Posterior cingulate gyrus (tissue), 11 donors: ENCODE measurements around the gene MDP1.

Experiments used
- DNase-seq, 10 donors: peaks; one replicate each; pipeline versions ENCODE4 v3.0.0 to v3.0.0-alpha.2; 2020 to 2021; ENCODE audit warnings: mixed read lengths in 3 of 10
- intact Hi-C: fragments of 100-400 bp; cut with DNase I; formaldehyde crosslinking; loops from one replicate; pipeline ENCODE4 v1.15.1; 2023

Gene MDP1

GRCh38 chr14:24215495-24216344, at the start of gene MDP1:
MDP1 (minus strand) TSS chr14:24216066; CDS start chr14:24215955, 111 bp downstream.
- peak; percentile 75 to 98 (median 86) for DNase-seq
- intact Hi-C loops = no loop called here

DNA sequence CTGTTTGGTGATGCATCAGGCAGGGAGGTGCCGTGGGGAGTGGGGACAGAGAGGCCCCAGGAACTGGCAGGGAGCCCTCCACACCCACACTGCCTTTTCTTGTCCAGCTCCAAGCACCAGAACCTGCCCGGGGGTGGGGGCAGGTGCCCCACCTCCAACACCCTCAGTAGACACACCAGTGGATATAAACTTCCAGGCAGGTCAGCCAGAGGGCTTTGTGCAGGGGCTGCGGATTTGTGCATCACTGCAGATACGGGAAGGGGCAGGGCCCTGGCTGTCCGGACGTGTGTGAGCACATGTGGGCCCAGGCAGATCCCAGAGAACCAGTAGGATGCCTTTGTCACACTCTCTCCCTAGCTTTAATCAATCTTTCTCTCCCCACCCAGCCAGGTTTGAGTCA, 48.4 kb upstream of the MDP1 start:
- peak in 2 of 10 donors; percentile 22 to 41 for DNase-seq
- intact Hi-C loops = no loop called here

DNA sequence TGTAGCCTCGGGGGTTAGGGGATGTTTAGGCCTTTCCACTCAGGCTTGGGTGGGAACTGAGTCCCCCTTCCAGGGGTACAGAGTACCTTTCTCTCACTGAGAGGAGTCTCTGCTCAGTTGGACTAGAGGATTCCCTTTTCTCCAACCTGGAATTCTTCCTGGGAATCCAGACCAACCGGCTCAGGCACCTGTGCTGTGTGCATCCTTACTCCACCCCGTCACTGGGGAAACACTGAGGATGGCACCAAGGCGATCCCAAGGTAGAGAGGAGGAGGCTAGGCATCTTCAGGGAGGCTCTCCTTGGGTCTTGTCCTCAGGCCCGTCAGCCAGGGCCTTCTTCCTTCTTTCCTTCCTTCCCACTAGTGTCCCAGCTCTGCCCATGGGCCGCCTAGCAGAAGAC, 48.0 kb upstream of the MDP1 start:
- DNase-seq = peak in 1 of 10 donors; percentile 3
- intact Hi-C loops = no loop called here

DNA sequence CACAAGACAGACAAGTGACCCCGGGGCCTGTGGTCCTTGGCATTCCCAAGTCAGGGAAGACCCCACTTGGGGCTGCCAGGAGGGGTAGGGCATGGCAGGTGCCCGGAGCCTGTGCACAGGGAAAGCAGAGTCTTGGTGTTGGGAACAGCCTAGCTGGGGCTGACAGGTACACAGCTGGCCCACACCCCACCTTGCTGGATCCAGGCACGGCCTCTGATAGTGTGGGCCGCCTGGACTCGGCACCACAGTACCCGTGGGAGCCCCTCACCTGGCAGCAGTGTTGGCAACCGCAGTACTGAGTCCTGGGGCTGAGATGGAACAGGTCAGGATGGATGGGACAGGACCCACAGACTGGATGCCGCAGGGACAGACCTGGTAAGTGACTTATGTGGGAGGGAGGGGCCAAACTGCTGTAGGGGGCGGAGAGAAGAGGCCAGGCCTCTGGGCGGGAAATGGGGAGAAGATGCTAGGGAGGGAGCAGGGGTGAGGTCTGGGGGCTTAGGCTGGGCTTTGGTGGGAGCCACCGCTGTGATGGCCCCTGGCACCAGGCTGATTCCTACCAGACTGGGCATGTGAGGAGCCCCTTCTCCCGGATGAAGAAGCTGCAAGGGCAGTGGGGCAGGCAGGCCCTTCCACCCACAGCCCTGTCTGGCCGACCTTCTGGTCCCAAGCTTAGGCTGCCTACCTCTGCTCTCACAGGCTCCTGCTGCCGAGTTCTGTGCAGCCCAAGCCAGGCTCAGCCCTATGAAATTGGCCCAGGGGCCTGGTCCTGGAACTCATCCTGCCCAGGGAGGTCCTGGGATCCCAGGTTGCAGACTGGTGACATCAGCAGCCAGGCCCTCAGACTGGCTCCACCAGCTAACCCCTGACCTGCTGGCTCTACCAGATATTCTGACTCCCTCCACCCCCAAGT, 47.2 kb upstream of the MDP1 start, which contains the start of gene TGM1:
TGM1 (minus strand) TSS at position 357 of the 913 bp plus-strand sequence. CDS start 825 bp downstream, outside the sequence.
- peak in 3 of 10 donors; percentile 50 to 82 (median 59) for DNase-seq
- intact Hi-C loops = no loop called here

DNA sequence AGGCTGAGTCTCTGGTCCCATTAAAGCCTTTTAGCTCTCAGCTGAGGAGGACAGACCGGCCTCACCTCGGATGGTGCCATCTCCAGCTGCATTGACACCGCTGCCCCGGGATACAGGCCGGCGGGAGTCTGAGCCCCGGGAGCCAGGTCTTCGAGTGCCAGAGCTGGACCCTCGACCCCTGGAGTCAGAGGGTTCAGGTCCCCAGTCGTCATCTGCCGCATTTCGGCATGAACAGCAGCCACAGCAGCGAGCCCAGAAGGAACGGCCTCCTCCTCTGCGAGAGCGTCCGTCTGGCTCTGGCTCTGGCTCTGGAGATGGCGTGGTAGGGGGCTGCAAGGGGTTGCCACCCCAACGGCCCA, 46.1 kb upstream of the MDP1 start:
- DNase-seq = peak in 3 of 10 donors; percentile 64 to 78 (median 69)
- intact Hi-C loops = no loop called here

DNA sequence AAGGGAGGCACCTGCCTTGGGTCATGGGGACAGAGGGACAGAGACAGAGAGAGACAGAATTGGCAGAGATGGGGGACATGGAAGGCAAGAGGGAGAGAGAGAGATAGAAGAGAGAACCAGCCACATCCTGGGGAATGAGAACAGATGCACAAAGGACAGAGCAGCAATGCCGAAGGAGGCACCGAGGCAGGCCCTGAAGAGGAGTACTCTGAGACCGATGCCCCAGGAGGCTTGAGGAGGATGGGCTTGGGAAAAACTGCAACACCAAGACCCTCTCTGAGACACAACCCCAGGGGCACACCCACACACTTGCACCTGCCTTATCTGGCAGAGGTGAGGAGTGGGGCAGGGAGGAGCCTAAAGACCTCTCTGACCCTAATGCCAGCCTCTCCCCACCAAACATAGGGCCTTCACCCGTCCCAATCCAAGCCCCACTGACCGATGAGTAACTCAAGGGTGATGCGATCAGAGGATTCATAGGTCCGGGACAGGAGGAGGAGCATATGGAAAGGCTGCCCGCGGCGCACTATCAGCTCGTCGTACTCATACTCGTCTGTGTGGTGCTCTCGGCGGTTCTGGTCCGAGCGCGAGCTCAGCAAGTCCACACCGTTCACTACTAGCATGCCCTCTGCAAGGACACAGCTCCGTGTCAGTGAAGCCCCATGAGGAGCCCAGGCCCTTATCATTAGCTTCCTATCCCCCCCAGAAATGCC, 45.5 kb upstream of the MDP1 start:
- peak in 3 of 10 donors; percentile 26 to 63 (median 35) for DNase-seq
- intact Hi-C loops = no loop called here

DNA sequence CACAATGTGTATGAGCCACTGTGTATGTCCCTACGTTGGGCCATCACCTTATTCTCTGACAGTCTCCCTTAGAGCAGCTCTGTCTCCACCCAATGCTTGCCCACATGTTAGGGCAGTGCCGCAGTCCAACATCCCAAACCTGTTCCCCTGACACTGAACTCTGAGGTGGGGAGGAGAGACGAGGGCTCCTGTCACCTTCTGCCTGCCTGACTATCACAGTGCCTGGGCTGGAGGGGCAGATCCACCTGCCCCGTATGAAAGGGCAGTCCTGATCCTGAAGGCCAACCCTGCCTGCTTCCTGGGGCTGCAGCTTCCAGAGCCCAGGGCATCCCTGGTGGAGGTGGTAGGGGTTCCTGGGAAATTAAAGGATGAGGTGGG, 44.9 kb upstream of the MDP1 start:
- peak in 3 of 10 donors; percentile 9 to 66 (median 23) for DNase-seq
- intact Hi-C loops = no loop called here

- peak in 3 of 10 donors; percentile 29 to 74 (median 40) for DNase-seq
- intact Hi-C loops = no loop called here
Measured at GRCh38 chr14:24260026-24260779, 44.3 kb upstream of the MDP1 start.

DNA sequence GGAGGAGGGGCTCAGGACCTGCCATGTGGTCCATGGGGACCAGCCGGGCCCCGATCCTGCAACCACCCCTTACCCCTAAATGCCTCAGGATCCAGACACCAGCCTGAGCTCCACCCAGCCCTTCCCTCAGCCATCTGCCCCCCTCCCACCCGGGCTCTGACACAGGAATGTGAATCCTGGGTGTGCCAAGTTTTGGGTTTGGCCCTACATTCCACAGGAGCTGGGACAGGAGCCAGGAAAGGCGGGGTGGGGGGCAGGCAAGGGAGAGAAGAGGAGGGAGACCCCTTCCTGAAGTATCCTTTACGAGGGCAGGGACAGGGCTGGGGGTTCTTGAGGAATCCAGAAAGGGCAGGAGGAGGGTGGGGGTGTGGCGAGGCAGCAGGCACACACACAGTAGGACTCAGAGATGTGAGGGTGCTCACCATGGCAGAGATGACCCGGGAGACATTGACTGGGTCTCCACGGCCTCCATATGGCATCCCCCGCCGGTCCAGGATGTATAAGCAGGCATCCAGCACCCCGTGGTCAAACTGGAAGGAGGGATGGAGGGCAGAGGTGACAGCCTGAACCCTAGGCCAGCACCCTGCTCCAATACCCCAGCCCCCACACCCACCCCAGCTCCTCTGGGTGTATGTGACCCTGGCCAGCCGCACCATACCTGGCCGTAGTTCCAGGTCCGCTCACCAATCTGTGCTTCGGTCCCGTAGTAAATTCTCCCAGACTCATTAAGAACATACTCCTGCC, 43.6 kb upstream of the MDP1 start:
- intact Hi-C loops = no loop called here
- DNase-seq = peak in 3 of 10 donors; percentile 33 to 68 (median 48)

DNA sequence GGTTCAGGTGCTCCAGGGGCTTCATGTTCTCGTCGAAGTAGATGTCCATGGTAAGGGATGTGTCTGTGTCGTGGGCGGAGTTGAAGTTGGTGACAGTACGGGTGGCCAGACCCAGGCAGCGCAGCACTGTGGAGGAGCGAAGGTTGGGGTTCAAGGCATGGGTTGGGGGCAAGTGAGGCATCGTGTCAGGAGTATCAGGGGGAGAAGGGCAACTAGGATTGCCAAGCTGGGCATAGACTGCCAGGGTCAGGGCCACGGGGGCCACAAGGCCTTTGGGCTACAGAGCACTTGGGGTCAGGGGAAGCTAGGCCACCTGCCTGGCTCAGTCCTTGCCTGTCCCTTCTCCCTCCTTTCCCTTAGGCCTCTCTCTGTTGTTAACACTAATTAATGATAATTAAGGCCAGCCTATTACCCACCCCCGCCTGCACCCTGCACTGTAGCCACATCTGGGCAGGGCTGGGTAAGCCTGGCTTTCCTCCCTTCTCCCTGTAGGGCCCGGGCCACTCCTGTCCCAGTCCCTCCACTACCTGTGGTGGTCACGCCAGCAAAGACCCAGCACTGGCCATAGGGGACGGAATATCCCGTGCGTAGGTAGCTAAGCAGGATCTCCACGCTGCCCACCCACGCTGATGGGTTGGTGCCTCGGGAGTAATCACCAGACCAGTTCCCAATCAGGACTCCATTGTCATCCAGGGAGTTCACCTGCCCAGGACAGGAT, 42.8 kb upstream of the MDP1 start:
- intact Hi-C loops = no loop called here
- peak in 3 of 10 donors; percentile 28 to 64 (median 39) for DNase-seq

- peak in 3 of 10 donors; percentile 23 to 63 (median 57) for DNase-seq
- intact Hi-C loops = no loop called here
Measured at GRCh38 chr14:24258119-24258518, 42.3 kb upstream of the MDP1 start.

GRCh38 chr14:24256960-24257359, 41.1 kb upstream of the MDP1 start:
- intact Hi-C loops = no loop called here
- DNase-seq = peak in 2 of 10 donors; percentile 37 to 62

DNA sequence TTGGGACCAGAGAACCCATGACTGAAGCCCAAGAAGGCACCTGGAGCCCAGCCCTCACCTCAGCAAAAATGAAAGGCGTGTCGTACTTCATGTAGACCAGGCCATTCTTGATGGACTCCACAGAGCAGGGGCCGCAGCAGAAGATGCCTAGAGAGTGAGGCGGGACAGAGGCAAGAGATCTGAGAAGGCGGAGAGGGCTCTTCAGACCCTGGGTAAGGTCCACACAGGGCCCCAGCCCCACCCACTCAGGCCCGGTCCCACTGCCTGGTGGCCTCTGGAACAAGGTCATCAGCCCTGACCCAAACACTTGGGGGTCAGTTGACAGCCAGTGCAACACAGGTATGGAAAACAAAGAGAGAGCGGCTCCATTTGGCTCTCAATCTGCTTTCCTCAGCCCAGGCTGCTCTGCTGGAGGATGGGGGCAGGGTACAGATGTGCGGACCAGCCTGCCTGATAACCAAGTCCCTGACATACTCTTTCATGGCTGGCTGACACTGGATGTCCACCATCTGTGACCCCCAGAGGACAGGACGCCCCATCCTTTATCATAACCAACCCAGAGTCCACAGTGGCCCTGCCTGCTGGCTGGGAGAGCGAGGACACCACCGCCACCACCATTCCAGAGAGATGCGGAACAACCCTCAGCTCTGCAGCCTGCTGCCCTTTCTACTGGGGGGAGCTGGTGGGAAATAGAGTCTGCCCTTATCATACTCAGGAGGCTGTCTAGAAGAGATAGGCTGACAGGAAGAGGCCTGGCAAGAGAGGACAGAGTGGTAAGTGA, 40.3 kb upstream of the MDP1 start:
- intact Hi-C loops = no loop called here
- DNase-seq = peak in 3 of 10 donors; percentile 47 to 62 (median 58)

GRCh38 chr14:24255438-24255837, 39.6 kb upstream of the MDP1 start:
- intact Hi-C loops = no loop called here
- DNase-seq = peak in 2 of 10 donors; percentile 23 to 34

- DNase-seq = peak in 3 of 10 donors; percentile 23 to 71 (median 63)
- intact Hi-C loops = no loop called here
Measured at GRCh38 chr14:24254630-24255392, 38.9 kb upstream of the MDP1 start.

- DNase-seq = peak in 2 of 10 donors; percentile 30 to 50
- intact Hi-C loops = no loop called here
Measured at GRCh38 chr14:24253936-24254335, 38.1 kb upstream of the MDP1 start.
